Pons (tissue), 1 donor: ENCODE data around the gene REV3L.
"Not testable (repeated sequence)": the region's sequence is repeated elsewhere in the genome, so short reads cannot be mapped to it uniquely, and the experiment has no call there.

Source experiments
- DNase-seq: peaks from one replicate; pipeline ENCODE4 v3.0.0-alpha.2; 2016; ENCODE audit warnings: low spot score

Gene REV3L

DNA sequence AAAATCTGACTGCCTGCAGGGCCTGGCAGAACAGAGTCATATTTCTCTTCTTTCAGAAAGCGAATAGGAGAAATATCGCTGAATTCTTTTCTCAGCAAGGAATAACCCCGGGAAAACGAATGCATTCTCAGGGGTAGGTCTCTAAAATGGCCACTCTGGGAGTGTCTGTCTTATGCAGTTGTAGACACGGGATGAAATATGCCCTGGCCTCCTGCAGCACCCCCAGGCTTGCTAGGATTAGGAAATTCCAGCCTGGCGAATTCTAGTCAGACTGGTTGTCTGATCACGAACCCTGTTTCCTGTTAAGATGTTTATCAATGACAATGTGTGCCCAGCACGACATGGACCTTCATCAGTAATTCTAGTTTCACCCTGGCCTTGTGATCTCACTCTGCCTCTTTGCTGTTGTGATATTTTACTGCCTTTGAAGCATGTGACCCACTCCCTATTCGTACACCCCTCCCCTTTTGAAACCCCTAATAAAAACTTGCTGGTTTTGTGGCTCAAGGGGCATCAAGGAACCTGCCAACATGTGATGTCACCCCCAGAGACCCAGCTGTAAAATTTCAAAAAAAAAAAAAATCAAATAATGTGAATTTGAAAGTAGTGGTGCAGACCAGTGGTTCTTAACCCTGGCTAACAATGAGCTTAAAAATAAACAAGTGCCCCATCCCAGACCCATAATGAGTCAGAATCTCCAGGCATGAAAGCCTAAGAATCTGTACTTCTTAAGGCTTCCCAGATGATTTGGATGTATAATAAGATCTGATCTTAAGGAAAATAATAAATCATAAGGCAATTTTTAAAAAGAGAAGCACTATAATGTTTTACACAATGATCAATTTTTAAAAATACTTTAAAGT lies 181.8 kb downstream of the REV3L start:
- DNase-seq, result not testable (repeated sequence)

DNA sequence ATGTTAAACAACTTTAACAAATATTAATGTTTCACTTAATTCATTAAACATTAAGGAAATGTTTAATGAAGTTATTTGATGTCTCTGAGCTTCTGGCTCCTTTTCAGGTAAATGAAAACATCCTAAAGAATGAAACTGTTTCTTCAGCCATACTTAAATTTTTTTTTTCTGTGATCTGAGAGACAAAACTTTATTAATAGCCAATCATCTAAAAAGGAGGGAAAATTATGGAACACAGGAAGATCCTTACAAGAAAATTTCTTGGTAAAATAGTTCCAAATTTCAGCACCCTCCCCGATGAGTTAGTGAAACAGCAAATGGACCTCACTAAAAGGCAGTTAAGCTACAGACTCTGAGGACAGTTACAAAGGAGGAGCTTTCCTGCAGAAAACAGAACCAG lies 185.2 kb downstream of the REV3L start:
- no peak for DNase-seq

DNA sequence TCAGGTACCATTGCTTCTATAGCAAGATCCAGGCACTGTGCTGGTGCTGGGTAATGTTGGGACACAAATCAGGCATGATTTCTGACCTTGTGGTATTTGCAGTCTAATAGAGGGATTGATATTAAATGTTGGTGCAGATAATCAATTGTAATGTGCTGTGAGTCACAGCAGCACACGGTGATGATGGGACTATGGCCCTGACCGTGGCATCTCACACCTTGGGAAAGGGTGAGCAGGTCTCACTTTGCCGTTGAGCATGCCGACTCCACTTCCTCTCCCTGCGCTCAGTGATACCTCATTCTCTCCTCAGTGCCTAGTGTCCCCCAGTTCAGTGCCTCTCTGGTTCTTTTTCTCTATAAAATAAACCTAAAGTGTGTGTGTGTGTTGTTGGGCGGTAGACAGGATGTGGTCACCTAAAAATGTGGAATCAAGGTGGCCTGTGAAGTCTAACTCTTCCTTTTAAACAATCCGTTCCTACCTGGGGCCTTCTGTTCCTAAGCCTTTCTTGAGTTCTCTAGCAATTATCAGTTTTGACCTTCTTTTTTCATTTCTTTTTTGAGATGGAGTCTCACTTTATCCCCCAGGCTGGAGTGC lies 188.5 kb downstream of the REV3L start:
- no peak for DNase-seq

DNA sequence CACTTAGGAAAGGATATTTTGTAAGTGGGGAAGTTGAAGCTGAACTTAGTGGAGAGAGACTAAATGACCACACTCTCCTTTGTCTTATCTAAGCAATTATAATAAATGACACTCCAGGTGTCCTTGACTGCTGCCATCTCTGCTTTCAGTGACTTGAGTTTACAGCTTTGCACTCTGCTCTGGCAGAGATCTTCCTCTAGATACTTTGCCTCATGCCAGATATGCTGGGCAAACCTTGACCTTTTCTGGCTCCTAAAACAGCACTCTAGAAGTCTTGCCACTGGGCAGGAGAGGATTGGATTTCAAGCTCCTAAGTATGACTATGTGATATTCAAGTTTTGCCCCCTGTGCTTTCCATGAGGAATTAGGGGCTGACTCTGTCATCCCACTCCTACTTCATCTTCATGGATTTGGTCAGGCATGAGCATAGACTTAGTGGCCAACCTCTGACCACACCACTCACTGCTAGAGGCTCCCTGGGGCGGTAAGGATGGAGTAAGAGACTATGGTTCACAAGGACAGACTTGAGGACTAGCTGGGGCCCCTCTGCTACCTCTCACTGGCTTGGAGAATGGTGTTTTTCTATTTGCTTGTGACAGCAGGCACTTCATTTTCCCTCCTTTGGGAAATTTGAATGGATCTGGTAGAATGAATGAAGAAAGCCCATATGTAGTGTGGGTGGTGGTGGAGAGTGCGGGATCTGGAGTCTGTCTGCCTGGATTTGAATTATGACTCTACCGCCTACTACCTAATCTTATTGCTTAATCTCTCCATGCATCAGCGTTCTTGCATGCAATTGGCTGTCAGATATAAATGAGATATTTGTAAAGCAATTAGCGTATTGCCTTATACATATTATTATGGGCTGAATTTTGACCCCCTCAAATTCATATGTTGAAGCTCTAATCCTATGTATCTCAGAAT lies 191.4 kb downstream of the REV3L start:
- DNase-seq, result no peak

DNA sequence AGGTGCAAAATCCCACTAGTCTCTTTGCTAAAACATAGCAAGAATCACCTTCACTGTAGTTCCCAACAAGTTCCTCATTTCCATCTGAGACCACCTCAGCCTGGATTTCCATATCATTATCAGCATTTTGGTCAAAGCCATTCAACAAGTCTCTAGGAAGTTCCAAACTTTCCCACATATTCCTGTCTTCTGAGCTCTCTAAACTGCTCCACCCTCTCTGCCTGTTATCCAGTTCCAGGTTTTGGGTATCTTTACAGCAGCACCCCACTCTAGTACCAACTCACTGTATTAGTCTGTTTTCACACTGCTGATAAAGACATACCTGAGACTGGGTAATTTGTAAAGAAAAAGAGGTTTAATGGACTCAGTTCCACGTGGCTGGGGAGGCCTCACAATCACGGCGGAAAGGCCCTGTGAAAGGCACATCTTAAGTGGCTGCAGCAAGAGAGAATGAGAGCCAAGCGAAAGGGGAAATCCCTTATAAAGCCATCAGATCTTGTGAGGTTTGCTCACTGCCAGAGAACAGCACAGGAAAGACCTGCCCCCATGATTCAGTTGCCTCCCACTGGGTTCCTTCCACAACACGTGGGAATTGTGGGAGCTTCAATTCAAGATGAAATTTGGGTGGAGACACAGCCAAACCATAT lies 192.2 kb downstream of the REV3L start:
- DNase-seq, result peak; percentile 65

DNA sequence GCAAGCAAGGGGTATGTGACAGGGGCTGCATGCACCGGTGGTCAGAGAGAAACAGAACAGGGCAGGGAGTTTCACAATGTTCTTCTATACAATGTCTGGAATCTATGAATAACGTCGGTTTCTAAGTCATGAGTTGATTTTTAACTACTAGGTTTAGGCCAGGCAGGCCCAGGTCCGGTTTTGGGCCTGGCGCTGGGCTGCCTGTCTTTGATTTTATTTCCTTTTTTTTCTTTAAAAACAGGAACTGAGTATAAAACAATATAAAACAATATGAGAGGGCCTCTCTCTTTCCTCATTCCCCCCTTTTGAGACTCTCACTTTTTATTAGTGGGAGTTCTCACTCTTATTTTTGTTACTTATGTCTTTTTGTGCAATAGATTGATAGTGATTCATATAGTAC lies 198.7 kb downstream of the REV3L start:
- peak; percentile 8 for DNase-seq

DNA sequence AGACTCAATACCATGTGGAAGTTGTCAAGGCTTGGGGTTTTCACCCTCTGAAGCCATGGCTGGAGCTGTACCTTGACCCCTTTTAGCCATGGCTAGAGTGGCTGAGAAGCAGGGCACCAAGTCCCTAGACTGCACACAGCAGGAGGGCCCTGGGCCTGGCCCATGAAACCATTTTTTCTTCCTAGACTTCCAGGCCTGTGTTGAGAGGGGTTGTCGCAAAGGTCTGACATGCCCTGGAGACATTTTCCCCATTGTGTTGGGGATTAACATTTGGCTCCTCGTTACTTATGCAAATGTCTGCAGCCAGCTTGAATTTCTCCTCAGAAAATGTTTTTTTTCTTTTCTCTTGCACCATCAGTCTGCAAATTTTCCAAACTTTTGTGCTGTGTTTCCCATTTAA lies 199.3 kb downstream of the REV3L start:
- DNase-seq, result no peak

DNA sequence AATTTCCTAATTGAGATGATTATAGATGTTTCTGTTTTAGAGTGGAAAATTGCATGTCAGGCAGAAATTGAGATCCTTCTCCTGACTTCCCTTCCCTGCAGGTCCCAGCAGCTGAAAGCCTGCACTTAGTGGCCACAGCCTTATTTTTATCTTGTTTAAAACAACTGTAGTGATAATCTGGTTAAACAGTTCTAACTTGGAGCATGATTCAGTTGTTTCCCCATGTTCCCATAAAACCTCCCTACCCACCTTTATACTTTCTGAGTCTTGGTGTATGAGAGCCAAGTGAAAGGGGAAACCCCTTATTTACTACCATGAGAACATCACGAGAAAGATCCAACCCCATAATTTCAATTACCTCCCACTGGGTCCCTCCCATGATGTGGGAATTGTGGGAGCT lies 200.5 kb downstream of the REV3L start:
- DNase-seq, result no peak

DNA sequence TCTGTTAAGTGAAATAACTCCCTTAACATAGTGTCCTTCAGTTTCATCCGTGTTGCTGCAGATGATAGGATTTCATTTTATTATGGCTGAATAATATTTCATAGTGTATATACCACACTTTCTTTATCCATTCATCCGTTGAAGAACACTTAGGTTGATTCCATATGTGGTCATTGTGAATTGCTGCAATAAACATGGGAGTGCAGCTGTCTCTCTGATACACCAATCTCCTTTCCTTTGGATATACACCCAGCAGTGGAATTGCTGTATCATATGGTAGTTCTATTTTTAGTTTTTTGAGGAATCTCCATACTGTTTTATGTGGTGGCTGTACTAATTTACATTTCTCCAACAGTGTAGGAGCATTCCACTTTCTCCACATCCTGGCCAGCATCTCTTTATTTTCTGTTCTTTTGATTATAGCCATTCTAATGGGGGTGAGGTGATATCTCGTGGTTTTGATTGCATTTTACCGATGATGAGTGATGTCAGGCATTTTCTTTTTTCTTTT lies 202.5 kb downstream of the REV3L start:
- DNase-seq, result no peak

DNA sequence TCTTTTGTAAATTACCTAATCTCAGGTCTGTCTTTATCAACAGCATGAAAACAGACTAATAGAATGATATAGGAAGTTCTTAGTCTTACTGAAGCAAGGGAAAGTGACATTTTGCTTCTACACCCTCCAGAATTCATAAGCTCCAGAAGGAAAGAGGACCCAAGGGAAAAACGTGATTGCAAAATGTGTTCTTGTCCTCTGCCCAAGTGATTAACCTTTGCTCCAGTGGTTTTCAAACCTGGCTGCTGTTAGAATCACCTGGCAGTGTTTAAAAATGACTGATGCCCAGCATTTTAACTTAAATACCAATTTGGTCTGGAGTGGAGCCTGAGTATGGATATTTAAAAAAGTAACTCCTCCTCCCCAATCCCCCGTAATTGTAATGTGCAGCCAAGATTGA lies 204.3 kb downstream of the REV3L start:
- no peak for DNase-seq

DNA sequence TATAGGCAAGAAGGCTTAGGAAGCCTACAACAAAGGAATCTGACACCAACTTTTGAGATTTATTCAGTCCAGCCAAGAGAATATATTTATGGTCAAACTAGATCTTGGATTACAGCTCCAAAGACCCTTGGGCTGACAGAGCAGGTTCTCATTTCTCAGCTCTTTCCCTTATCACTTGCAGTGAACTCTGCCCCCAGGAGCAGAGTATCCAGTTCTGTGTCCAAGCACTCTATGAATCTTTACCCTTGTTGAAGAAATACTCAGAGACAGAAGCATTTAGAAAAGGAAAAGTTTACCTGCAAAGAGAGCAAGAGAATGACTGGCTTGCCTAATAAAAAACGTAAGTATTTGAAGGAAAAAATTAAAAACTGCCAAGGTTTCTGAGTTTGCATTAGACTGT lies 205.2 kb downstream of the REV3L start:
- DNase-seq, result no peak

DNA sequence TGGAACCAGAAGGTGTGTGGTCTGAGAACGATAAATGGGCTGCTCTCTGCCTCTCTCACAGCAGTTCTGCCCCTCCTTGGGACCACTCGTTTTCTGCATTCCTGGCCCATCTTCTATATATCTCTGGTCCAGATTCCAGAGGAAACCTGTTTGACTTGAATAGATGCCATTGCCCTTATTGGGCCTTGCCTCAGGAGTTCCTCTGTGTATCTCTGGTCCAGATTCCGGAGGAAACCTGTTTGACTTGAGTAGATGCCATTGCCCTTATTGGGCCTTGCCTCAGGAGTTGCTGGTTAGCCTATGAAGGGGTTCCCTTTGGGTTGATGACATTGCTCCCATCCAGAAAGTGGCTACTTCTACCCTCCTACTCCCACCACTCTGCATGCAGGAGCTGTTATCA lies 206.3 kb downstream of the REV3L start:
- DNase-seq, result no peak

DNA sequence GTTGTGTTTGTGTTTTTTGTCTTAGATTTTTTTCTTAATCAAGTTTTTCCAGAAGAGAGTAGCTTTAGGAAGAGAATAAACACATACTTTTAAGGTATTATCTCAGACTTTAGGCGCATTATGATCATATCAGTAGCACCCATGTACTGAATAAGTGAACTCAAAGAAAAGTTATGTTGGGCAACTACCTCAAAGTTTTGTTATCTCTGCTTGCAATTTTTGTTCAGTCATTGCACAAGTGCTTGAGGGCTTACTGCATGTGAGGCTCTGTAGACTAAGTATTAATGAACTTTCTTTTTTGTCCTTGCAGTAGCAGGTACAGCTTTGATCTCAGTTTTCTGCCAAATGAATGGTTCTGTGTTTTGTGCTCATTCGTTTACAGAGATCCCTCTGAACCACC lies 206.7 kb downstream of the REV3L start:
- no peak for DNase-seq

DNA sequence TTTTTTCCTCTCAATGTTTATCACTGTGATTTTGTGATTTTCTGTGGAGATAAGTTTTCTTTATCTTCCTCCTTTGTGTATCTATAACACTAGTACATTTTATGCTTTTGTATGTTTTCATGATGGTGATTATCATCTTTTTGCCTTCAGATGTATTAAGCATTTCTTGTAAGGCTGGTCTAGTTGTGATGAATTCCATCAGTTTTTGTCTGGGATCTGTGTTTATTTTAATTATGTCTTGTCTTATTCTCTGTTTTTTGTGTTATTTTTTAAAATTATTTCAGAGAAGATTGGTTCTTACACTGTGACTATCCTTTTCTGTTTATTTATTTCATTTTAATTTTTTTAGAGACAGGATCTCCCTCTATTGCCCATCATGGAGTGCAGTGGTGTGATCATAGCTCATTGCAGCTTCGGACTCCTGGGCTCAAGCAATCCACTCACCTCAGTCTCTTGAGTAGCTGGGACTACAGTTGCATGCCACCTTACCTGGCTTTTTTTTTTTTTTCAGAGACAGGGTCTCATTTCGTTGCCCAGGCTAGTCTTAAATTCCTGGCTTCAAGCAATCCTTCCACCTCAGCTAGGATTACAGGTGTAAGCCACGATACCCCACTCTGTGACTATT lies 208.3 kb downstream of the REV3L start:
- no peak for DNase-seq

DNA sequence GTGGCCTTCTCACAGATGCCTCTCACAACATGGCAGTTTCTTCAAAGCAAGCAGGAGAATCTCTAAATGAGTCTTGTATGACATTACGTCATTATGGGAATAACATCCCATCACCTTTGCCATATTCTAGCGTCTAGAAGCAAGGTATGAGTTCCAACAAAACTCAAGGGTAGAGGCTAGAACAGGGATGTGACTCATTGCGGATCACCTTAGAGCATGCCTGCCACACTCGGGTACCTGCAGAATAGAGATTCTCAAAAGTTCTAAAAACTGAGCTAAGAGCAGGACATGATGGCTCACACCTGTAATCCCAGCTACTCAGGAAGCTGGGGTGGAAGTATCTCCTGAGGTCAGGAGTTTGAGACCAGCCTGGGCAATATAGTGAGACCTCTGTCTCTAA lies 212.9 kb downstream of the REV3L start:
- DNase-seq, result no peak

DNA sequence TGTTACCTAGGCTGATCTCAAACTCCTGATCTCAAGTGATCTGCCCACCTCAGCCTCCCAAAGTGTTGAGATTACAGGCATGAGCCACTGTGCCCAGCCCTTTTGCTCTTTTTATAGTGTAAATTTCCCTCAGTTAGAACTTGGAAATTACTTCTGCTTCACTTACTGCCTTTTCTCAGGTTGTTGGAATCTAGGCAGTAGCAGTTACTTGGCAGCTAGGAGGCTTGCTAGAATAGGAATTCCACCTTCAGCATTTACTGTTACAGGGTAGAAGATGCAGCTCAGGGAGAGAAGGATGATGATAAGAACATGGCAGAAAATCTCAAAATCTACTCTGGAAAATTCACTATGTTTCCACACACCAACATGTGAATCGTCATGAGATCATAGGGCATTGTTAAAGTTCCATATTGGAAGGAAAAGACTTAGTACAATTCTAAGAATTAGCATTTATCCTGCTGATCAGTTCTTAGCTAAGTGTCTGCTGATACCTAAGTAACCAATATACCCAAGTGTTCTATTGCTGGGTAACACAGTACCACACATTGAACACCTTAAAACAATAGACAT lies 213.5 kb downstream of the REV3L start:
- DNase-seq, result no peak

DNA sequence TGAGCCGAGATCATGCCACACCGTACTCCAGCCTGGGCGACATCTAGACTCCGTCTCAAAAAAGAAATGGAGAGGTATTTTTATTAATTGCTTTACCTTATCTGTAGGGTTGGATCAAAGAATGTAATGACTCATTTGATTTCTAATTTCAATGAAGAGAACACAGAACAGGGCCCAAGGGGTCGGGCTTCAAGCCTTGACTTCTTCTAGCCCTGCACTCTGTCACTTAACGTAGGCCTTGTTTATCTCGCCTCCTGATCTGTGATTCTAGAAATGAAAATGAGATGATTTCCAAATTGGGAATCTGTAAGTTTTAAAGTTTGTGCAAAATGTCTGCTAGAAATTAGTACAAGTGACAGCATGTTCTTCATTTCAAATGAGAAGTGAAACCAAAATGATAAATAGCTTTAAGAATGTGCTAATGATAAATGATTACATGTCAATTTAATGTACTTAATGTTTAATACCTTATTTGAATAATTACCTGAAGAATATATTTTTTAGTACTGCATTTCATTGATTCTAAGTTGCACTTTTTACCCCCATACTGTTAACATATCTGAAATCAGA lies 215.2 kb downstream of the REV3L start:
- no peak for DNase-seq

DNA sequence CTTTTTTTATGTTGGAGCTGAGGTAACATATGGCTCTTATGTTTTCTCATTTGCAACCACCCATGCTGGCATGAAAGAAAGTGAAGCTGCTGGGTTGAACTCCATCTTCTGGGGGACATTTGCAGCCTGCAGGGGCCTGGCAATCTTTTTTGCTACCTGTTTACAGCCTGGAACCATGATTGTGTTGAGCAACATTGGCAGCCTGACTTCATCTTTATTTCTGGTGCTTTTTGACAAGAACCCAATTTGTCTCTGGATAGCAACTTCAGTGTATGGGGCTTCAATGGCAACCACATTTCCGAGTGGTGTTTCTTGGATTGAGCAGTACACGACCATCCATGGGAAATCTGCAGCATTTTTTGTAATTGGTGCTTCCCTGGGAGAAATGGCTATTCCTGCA lies 216.7 kb downstream of the REV3L start:
- no peak for DNase-seq

DNA sequence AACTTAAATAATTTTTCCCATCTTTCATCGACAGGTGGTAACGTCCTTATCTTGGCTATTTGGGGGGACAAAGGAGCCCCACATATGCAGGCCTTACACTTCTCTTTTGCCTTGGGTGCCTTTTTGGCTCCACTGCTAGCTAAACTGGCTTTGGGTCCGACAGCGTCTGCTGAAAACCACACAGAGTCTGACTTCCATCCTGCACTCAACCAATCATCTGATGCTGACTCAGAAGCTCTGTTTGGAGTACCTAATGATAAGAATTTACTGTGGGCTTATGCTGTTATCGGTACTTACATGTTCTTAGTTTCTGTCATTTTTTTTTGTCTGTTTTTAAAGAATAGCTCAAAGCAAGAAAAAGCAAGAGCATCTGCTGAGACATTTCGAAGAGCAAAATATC lies 217.2 kb downstream of the REV3L start:
- no peak for DNase-seq

DNA sequence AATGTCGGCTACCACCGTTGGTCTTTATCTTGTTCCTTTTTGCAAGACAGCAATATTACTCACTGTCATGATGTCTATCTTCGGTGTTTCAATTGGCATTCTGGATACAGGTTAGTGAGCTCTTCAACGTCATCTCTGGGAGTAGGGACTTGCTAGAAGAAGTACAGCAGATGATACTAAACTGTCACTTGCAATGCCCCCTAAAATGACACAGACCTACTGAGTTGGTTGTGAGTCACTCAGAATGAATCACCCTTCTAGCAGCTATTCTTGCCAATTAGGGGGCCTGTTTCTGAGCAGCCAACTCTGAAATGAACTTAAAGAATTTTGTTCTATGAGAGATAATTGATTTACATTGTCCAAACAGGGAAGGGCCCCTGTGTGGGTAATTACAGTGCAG lies 219.2 kb downstream of the REV3L start:
- no peak for DNase-seq
